Measurements from ENCODE around the gene SLC16A8.

SLC16A8 gene

GRCh38 chr22:38032681-38033521, 51.1 kb downstream of the SLC16A8 start:
- TF ChIP-seq CTCF (IDR thresholded peaks at IDR 0.05; ENCODE audit: low read depth, low read length), result no peak
- Histone ChIP-seq H3K36me3 (no peaks in the 10 kb centered on the region), H3K27me3 (ENCODE audit: insufficient read depth, low read depth, severe bottlenecking) (no peaks in the 10 kb centered on the region), H3K27ac (0 out of 2 replicates have a peak overlapping the region, but pooled peaks have one; percentile 64), H3K9me3 (ENCODE audit: severe bottlenecking) (no peaks in the 10 kb centered on the region), H3K4me3 (ENCODE audit: low read depth, low read length) (no peak overlapping the region)
- DNase-seq, result no peak

GRCh38 chr22:38031491-38031890, 52.5 kb downstream of the SLC16A8 start:
- Histone ChIP-seq H3K4me3 (ENCODE audit: low read depth, low read length) (no peak overlapping the region), H3K36me3 (no peaks in the 10 kb centered on the region), H3K27me3 (ENCODE audit: insufficient read depth, low read depth, severe bottlenecking) (no peaks in the 10 kb centered on the region), H3K9me3 (ENCODE audit: severe bottlenecking) (no peaks in the 10 kb centered on the region), H3K27ac (no peak overlapping the region)
- TF ChIP-seq CTCF (IDR thresholded peaks at IDR 0.05; ENCODE audit: low read depth, low read length), result no peak
- no peak for DNase-seq

- no peak; the same call in 1 of the 2 replicates for TF ChIP-seq CTCF (IDR thresholded peaks at IDR 0.05; ENCODE audit: low read depth, low read length)
- H3K27ac ChIP-seq, result no peak overlapping the region
- no peaks in the 10 kb centered on the region for H3K27me3 ChIP-seq (ENCODE audit: insufficient read depth, low read depth, severe bottlenecking)
- no peak overlapping the region for H3K4me3 ChIP-seq (ENCODE audit: low read depth, low read length)
- H3K36me3 ChIP-seq, result no peaks in the 10 kb centered on the region
- peak; percentile 58 for DNase-seq
- no peaks in the 10 kb centered on the region for H3K9me3 ChIP-seq (ENCODE audit: severe bottlenecking)
Measured at GRCh38 chr22:38030311-38031133, 53.5 kb downstream of the SLC16A8 start.

GRCh38 chr22:38029901-38030300, 54.1 kb downstream of the SLC16A8 start:
- Histone ChIP-seq H3K36me3 (no peaks in the 10 kb centered on the region), H3K27me3 (ENCODE audit: insufficient read depth, low read depth, severe bottlenecking) (no peaks in the 10 kb centered on the region), H3K27ac (no peak overlapping the region), H3K4me3 (ENCODE audit: low read depth, low read length) (no peak overlapping the region), H3K9me3 (ENCODE audit: severe bottlenecking) (no peaks in the 10 kb centered on the region)
- TF ChIP-seq CTCF (IDR thresholded peaks at IDR 0.05; ENCODE audit: low read depth, low read length), result no peak
- no peak for DNase-seq

- Histone ChIP-seq H3K36me3 (no peaks in the 10 kb centered on the region), H3K27me3 (ENCODE audit: insufficient read depth, low read depth, severe bottlenecking) (no peaks in the 10 kb centered on the region), H3K9me3 (ENCODE audit: severe bottlenecking) (no peaks in the 10 kb centered on the region), H3K4me3 (ENCODE audit: low read depth, low read length) (no peak overlapping the region), H3K27ac (no peak overlapping the region)
- TF ChIP-seq CTCF (IDR thresholded peaks at IDR 0.05; ENCODE audit: low read depth, low read length), result no peak
- no peak for DNase-seq
Measured at GRCh38 chr22:38029370-38029769, 54.6 kb downstream of the SLC16A8 start.
